B cell (primary cell): ENCODE data around the gene DSCAML1.

ENCODE experiments used
- EZH2 ChIP-seq: IDR thresholded peaks from 2 replicates; pipeline ENCODE4 v1.6.1; 2012; ENCODE audit warnings: borderline replicate concordance, low read depth, mild to moderate bottlenecking, moderate library complexity, low read length; ENCODE audit not compliant: insufficient read depth, poor library complexity, severe bottlenecking
- TF ChIP-seq, protein P1 (sequence below): fragments of 200-600 bp; IDR thresholded peaks from one replicate; pipeline ENCODE4 v1.8.0; 2022; ENCODE audit warnings: antibody characterized with exemption, mild to moderate bottlenecking

DNA sequence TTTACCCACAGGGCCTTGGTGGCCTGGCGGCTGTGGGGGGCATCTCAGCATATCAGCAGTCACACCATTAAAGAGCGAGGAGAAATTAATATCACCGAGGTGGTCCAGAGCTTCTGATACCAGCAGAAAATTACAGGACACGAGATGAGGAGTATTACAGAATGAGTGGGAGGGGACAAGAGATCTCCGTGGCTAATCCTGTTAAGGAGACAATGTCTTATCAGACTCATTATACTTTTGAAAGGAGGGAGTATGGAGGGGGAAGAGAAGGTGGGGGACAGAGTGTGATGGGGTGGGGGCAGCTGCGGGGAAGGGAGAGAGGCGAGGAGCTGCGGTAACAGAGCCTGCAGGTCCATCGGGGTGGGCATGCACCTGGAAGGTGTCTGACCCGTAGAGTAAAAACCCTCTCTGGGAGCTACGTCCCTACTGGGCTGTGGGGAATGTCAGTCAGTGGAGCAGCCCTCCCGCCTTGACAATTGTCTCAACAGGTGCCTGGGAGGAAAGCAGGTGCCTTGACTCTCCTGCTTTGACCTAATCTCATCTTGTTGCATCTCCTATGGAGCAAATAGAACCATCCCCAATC lies 245.2 kb downstream of the DSCAML1 start:
- TF ChIP-seq, protein P1, sequence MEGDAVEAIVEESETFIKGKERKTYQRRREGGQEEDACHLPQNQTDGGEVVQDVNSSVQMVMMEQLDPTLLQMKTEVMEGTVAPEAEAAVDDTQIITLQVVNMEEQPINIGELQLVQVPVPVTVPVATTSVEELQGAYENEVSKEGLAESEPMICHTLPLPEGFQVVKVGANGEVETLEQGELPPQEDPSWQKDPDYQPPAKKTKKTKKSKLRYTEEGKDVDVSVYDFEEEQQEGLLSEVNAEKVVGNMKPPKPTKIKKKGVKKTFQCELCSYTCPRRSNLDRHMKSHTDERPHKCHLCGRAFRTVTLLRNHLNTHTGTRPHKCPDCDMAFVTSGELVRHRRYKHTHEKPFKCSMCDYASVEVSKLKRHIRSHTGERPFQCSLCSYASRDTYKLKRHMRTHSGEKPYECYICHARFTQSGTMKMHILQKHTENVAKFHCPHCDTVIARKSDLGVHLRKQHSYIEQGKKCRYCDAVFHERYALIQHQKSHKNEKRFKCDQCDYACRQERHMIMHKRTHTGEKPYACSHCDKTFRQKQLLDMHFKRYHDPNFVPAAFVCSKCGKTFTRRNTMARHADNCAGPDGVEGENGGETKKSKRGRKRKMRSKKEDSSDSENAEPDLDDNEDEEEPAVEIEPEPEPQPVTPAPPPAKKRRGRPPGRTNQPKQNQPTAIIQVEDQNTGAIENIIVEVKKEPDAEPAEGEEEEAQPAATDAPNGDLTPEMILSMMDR, result no peak
- TF ChIP-seq EZH2, result no peak
